ENCODE results near the gene CSRP3.

The CSRP3 gene

GRCh38 chr11:19209617-19210370 lies 8.0 kb upstream of the CSRP3 start:
- Mint-ChIP-seq H3K4me3 (no peak overlapping the region), H3K4me1 (no peaks in the 10 kb centered on the region), H3K36me3 (no peaks in the 10 kb centered on the region), H3K27me3 (peaks cover 25% of the 10 kb centered on the region), H3K9me3 (no peaks in the 10 kb centered on the region), H3K27ac (no peak overlapping the region)
- DNase-seq (ENCODE audit: low spot score in 2 of 2) = no peak
- no peak for ATAC-seq (ENCODE audit: low read depth)

DNA sequence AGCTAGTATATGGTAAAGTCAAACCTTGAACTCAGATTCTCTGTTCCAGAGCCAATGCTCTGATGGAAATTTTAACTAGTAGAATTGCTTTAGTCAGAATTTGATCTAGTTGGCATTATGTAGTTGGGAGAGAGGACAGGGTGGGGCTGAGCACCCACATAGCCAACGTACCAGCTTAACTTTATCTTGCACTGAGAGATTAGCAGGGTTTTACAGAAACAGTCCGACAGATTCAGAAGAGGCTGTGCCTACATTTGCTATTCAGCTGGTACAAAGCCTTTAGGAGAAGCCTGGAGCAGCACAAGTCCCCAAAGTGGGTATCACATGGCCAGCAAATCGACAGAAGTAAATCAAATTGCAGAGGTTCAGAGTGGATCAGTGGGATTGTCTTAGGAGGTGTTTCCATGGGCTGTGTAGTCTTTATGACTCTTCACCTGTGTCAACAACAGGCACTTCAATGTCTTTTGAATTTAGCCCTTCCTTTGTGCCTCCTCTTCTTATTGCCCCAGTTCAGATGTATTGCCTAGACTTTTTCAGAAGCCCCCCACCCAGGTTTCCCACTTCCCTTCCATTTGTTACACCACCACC lies 7.3 kb upstream of the CSRP3 start:
- DNase-seq (ENCODE audit: low spot score in 2 of 2) (no peak), ATAC-seq (ENCODE audit: low read depth) (no peak)
- no peaks in the 10 kb centered on the region for H3K9me3 Mint-ChIP-seq
- H3K36me3 Mint-ChIP-seq = no peaks in the 10 kb centered on the region
- no peak overlapping the region for H3K27ac Mint-ChIP-seq
- H3K4me3 Mint-ChIP-seq = no peak overlapping the region
- H3K4me1 Mint-ChIP-seq = no peaks in the 10 kb centered on the region
- peaks cover 20% of the 10 kb centered on the region for H3K27me3 Mint-ChIP-seq

GRCh38 chr11:19208181-19208580 lies 6.4 kb upstream of the CSRP3 start:
- no peak overlapping the region for H3K27ac Mint-ChIP-seq
- H3K27me3 Mint-ChIP-seq = peaks cover 18% of the 10 kb centered on the region
- ATAC-seq (ENCODE audit: low read depth) (no peak), DNase-seq (ENCODE audit: low spot score in 2 of 2) (no peak)
- H3K4me1 Mint-ChIP-seq = no peaks in the 10 kb centered on the region
- no peak overlapping the region for H3K4me3 Mint-ChIP-seq
- no peaks in the 10 kb centered on the region for H3K36me3 Mint-ChIP-seq
- no peaks in the 10 kb centered on the region for H3K9me3 Mint-ChIP-seq

- DNase-seq (ENCODE audit: low spot score in 2 of 2) = no peak
- ATAC-seq (ENCODE audit: low read depth) = no peak
- Mint-ChIP-seq H3K36me3 (no peaks in the 10 kb centered on the region), H3K4me3 (no peak overlapping the region), H3K27me3 (peaks cover 18% of the 10 kb centered on the region), H3K27ac (no peak overlapping the region), H3K4me1 (no peaks in the 10 kb centered on the region), H3K9me3 (no peaks in the 10 kb centered on the region)
These were observed 3.1 kb upstream of the CSRP3 start for GRCh38 chr11:19204836-19205235.

DNA sequence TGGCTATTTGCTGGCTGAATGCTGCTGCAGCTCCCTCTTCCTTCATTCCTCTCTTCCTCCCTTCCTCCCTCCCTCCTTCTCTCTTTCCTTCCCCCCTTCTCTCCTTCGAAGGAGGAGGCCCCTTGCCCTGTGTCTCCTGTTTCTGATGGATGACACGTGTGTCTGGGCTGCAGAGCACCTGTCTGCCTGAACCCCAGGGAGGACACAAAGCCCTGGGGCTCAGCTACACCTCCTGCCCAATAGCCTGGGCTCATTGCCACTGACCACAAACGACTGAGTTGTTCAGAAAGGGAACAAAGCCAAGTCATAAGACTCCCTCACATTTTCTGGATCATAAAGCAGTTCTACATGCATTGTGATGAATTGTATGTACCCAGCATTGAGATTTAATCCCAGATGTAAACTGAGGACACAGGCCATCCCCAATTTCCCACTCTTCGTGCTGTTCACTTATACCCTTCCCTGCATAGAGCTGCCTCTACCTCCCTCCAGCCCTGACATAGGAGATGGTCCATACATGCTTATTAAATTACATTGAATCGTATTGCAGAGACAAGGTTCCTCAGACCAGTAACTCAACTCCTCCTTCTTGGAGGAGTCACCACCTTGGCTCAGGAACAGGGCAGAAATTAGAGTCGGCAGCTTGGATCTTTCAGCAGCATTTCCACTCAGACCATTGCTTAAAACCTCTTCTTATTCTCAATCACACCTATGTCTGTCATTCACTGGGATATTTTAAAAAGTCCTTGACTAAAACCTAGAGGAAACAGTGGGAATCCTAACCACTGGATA lies 1.2 kb downstream of the CSRP3 start:
- Mint-ChIP-seq H3K9me3 (no peaks in the 10 kb centered on the region), H3K27me3 (peaks cover 10% of the 10 kb centered on the region), H3K27ac (no peak overlapping the region), H3K4me1 (no peaks in the 10 kb centered on the region), H3K4me3 (no peak overlapping the region), H3K36me3 (no peaks in the 10 kb centered on the region)
- ATAC-seq (ENCODE audit: low read depth) (no peak), DNase-seq (ENCODE audit: low spot score in 2 of 2) (no peak)

DNA sequence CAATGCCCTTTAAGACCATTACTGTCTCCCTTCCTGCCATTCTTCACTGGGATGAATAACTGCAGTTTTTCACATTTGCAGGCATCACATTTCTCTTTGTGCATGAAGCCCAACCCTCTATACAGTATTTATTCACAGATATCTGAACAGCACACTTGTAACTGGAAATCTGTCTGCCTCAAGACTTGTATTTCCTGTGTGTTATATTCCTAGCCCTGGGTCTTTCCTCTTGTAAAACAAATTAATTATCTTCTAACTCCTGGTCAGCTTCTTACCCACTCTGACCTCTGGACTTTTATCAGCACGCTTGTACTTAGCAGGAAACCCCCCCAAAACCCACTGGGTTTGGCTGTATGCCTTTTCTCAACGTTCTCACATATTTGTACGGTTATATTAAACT lies 2.0 kb downstream of the CSRP3 start:
- Mint-ChIP-seq H3K27ac (no peak overlapping the region), H3K27me3 (peaks cover 10% of the 10 kb centered on the region), H3K36me3 (no peaks in the 10 kb centered on the region), H3K9me3 (no peaks in the 10 kb centered on the region), H3K4me3 (no peak overlapping the region), H3K4me1 (no peaks in the 10 kb centered on the region)
- ATAC-seq (ENCODE audit: low read depth) (no peak), DNase-seq (ENCODE audit: low spot score in 2 of 2) (no peak)

GRCh38 chr11:19199048-19199447 lies 2.7 kb downstream of the CSRP3 start:
- Mint-ChIP-seq H3K9me3 (no peaks in the 10 kb centered on the region), H3K27ac (no peak overlapping the region), H3K4me3 (no peak overlapping the region)

DNA sequence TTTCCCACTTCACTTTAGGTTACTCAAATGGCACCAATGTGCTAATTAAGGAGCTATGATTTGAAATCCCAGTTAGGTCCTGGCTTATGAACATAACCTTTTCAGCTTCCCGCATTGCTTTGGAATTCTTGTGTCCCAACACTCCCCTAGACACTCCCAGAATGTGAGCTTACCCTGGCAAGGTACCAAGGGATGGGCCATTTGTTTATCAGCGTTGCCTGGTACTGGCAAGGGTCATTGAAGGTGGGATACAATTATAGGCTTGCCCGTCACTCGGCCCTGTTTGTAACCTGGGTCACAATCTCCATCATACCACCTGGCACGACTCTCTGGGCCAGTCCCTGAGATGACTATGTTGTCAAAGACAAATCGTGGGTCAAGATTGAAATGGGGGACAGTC lies 5.4 kb downstream of the CSRP3 start:
- Mint-ChIP-seq H3K4me3 (no peak overlapping the region), H3K9me3 (no peaks in the 10 kb centered on the region), H3K27ac (no peak overlapping the region), H3K36me3 (no peaks in the 10 kb centered on the region), H3K4me1 (no peaks in the 10 kb centered on the region), H3K27me3 (peaks cover 10% of the 10 kb centered on the region)
- DNase-seq (ENCODE audit: low spot score in 2 of 2) = no peak
- ATAC-seq (ENCODE audit: low read depth) = no peak

More at GRCh38 chr11:19199048-19199447, 2.7 kb downstream of the CSRP3 start:
- no peak for DNase-seq (ENCODE audit: low spot score in 2 of 2)
- peaks cover 10% of the 10 kb centered on the region for H3K27me3 Mint-ChIP-seq
- no peak for ATAC-seq (ENCODE audit: low read depth)
- no peaks in the 10 kb centered on the region for H3K36me3 Mint-ChIP-seq
- no peaks in the 10 kb centered on the region for H3K4me1 Mint-ChIP-seq

- no peak for ATAC-seq (ENCODE audit: low read depth)
- no peak overlapping the region for H3K4me3 Mint-ChIP-seq
- no peaks in the 10 kb centered on the region for H3K4me1 Mint-ChIP-seq
- peaks cover 4% of the 10 kb centered on the region for H3K27me3 Mint-ChIP-seq
- no peaks in the 10 kb centered on the region for H3K9me3 Mint-ChIP-seq
- H3K36me3 Mint-ChIP-seq = no peaks in the 10 kb centered on the region
- DNase-seq (ENCODE audit: low spot score in 2 of 2) = no peak
- H3K27ac Mint-ChIP-seq = no peak overlapping the region
These were observed 7.0 kb downstream of the CSRP3 start for GRCh38 chr11:19194620-19195308.

- H3K4me1 Mint-ChIP-seq = no peaks in the 10 kb centered on the region
- H3K27me3 Mint-ChIP-seq = no peaks in the 10 kb centered on the region
- ATAC-seq (ENCODE audit: low read depth) = no peak
- H3K27ac Mint-ChIP-seq = no peak overlapping the region
- H3K9me3 Mint-ChIP-seq = no peaks in the 10 kb centered on the region
- DNase-seq (ENCODE audit: low spot score in 2 of 2) = no peak
- no peaks in the 10 kb centered on the region for H3K36me3 Mint-ChIP-seq
- H3K4me3 Mint-ChIP-seq = no peak overlapping the region
These were observed 7.9 kb downstream of the CSRP3 start for GRCh38 chr11:19193916-19194315.

GRCh38 chr11:19191530-19192169 lies 10.1 kb downstream of the CSRP3 start:
- H3K4me3 Mint-ChIP-seq = no peak overlapping the region
- no peaks in the 10 kb centered on the region for H3K4me1 Mint-ChIP-seq
- DNase-seq (ENCODE audit: low spot score in 2 of 2) (no peak), ATAC-seq (ENCODE audit: low read depth) (no peak)
- H3K36me3 Mint-ChIP-seq = no peaks in the 10 kb centered on the region
- H3K27me3 Mint-ChIP-seq = no peaks in the 10 kb centered on the region
- H3K27ac Mint-ChIP-seq = no peak overlapping the region
- no peaks in the 10 kb centered on the region for H3K9me3 Mint-ChIP-seq

DNA sequence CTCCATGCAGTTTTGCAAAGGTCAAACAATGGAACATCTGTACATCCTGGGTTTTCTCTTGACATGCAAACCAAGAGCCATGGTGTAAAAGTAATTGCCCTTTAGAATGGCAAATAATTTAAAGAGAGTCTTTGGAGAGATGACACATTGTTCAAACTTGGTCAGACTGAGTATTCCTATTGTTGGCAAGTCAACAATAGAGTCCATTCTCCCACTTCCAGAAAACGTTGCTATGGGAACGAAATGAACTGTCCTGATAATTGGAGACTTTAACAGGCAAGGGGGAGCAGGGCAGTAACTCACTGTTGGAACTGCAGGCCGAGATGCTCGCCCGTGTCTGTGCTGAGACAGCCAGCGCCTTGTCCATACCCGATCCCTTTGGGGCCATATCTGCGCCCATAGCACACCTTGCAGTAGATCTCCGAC lies 13.9 kb downstream of the CSRP3 start:
- ATAC-seq (ENCODE audit: low read depth) (no peak), DNase-seq (ENCODE audit: low spot score in 2 of 2) (no peak)
- Mint-ChIP-seq H3K27me3 (no peaks in the 10 kb centered on the region), H3K36me3 (no peaks in the 10 kb centered on the region), H3K27ac (no peak overlapping the region), H3K9me3 (no peaks in the 10 kb centered on the region), H3K4me1 (no peaks in the 10 kb centered on the region), H3K4me3 (no peak overlapping the region)

GRCh38 chr11:19187114-19187832 lies 14.5 kb downstream of the CSRP3 start:
- Mint-ChIP-seq H3K27ac (no peak overlapping the region), H3K36me3 (no peaks in the 10 kb centered on the region), H3K4me3 (no peak overlapping the region), H3K9me3 (no peaks in the 10 kb centered on the region), H3K27me3 (no peaks in the 10 kb centered on the region), H3K4me1 (no peaks in the 10 kb centered on the region)
- DNase-seq (ENCODE audit: low spot score in 2 of 2) (no peak), ATAC-seq (ENCODE audit: low read depth) (no peak)

Measured in memory B cell (primary cell).